Breast epithelium (tissue), 4 donors: ENCODE data around the gene EVX1. TPM values are rescaled to one million over a fixed set of nuclear protein-coding genes. Genes with fewer than 3 reads are reported as not detected.

Source experiments
- DNase-seq, 2 donors: peaks; one replicate each; pipeline ENCODE4 v3.0.0-alpha.2; 2019; ENCODE audit warnings: low spot score in 2 of 2
- H3K27ac ChIP-seq, 2 donors: fragments of 200-600 bp; sonication (generic) in 1 of 2; one replicate each; pipeline ENCODE4 v1.5.1; 2016 to 2019; ENCODE audit warnings: mild to moderate bottlenecking in 1 of 2
- H3K27me3 ChIP-seq, 2 donors: fragments of 200-600 bp; sonication (generic) in 1 of 2; one replicate each; pipeline versions ENCODE4 v1.5.1 to v1.6.0; 2017 to 2019; ENCODE audit warnings: control low read depth in 1 of 2, mild to moderate bottlenecking in 1 of 2
- H3K36me3 ChIP-seq: fragments of 200-600 bp; one replicate; pipeline ENCODE4 v1.5.1; 2019
- H3K4me1 ChIP-seq, 2 donors: fragments of 200-600 bp; sonication (generic); one replicate each; pipeline ENCODE4 v1.5.1; 2016 to 2019; ENCODE audit warnings: control low read depth in 1 of 2
- H3K4me3 ChIP-seq, 3 donors: fragments of 200-600 bp; sonication (generic); 1 replicate in 2 of 3; 2 replicates in 1 of 3; pipeline ENCODE4 v1.5.1; 2016 to 2019; ENCODE audit warnings: mild to moderate bottlenecking in 3 of 3, moderate library complexity in 2 of 3
- H3K9me3 ChIP-seq, 2 donors: fragments of 200-600 bp; sonication (generic) in 1 of 2; one replicate each; pipeline ENCODE4 v1.5.1; 2016 to 2019; ENCODE audit warnings: control low read depth in 1 of 2
- CTCF ChIP-seq, 3 donors: fragments of 450-650 bp; IDR thresholded peaks; one replicate each; pipeline ENCODE4 v1.5.1; 2016 to 2017; ENCODE audit warnings: antibody characterized with exemption in 3 of 3, mild to moderate bottlenecking in 3 of 3, moderate library complexity in 3 of 3
- POLR2A ChIP-seq: fragments of 450-650 bp; IDR thresholded peaks from one replicate; pipeline ENCODE4 v1.6.1; 2016; ENCODE audit warnings: antibody characterized with exemption, mild to moderate bottlenecking, moderate library complexity
- POLR2AphosphoS5 ChIP-seq, 3 donors: sonication (generic); formaldehyde crosslinking; IDR thresholded peaks; one replicate each; pipeline ENCODE4 v1.6.1; 2017; ENCODE audit warnings: antibody characterized with exemption in 3 of 3
- intact Hi-C: fragments of 100-400 bp; cut with DNase I; formaldehyde crosslinking; loops from one replicate; pipeline ENCODE4 v1.15.1; 2023; ENCODE audit warnings: low total_unique reads
- total RNA-seq, 3 donors: library from RNA; depleted of rRNA; stranded (reverse); fragments of >200 nt; gene quantifications; one replicate each; pipeline ENCODE4 v1.1.0, GENCODE V29; 2016

EVX1 gene
- total RNA-seq, 3 donors from 2014 or later = not detected

- TF ChIP-seq POLR2AphosphoS5 (IDR thresholded peaks at IDR 0.05) (no peak), POLR2A (no peak), CTCF (IDR thresholded peaks at IDR 0.05) (no peak)
- Histone ChIP-seq H3K27ac (no peak overlapping the region), H3K4me1 (peaks cover 8 to 10% of the 10 kb centered on the region in 2 donors), H3K36me3 (no peaks in the 10 kb centered on the region), H3K27me3 (peaks cover 13 to 92% of the 10 kb centered on the region in 2 donors), H3K4me3 (no peak overlapping the region), H3K9me3 (no peaks in the 10 kb centered on the region)
- no peak for DNase-seq
- intact Hi-C loops = no loop called here
Observed at GRCh38 chr7:27248911-27249723, 6.5 kb downstream of the EVX1 start.

DNA sequence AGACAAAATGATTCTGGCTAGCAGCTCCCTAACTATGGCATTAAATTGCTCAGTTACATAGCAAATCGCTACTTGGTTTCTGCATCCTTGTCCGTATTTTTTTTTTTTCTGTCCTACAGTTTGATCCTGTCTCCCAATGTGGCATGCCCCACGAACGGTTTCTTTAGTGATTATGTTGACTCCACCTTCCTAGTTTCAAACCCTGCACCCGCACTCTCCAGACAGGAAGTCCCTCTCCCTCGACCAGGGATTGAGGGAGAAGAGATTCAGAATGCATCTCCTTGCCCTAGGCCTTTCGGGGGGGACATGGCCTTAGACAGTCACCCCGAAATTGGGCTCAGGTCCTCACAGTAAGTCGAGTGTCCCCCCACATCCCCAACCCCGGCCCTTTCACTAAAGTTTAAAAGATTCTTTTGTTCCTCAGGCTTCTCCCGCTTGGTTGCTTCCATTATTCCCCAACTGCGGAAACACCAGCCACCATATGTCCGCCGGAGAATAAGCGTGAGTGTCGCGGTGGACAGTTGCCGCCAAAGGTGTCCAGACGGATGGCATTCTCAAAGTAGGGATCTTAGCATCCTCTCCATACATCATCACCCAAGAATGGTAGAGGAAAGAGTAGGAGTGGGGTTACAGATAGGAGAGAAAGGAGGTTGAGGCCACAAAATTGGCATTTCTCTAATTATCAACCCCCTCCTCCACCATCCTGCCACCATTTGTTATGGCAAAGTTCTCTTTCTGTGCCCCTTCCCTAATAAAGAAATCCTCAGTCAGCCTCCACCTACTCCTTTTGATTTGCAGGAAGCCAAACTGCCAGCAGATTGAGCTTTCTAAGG lies 7.3 kb downstream of the EVX1 start:
- TF ChIP-seq POLR2AphosphoS5 (IDR thresholded peaks at IDR 0.05) (no peak), CTCF (IDR thresholded peaks at IDR 0.05) (no peak), POLR2A (no peak)
- DNase-seq = no peak
- Histone ChIP-seq H3K27me3 (peaks cover 13 to 84% of the 10 kb centered on the region in 2 donors), H3K36me3 (no peaks in the 10 kb centered on the region), H3K4me1 (peaks cover 8 to 10% of the 10 kb centered on the region in 2 donors), H3K4me3 (no peak overlapping the region), H3K27ac (no peak overlapping the region), H3K9me3 (no peaks in the 10 kb centered on the region)
- intact Hi-C loops = no loop called here

GRCh38 chr7:27250557-27251070 lies 8.0 kb downstream of the EVX1 start:
- Histone ChIP-seq H3K4me3 (no peak overlapping the region), H3K36me3 (no peaks in the 10 kb centered on the region), H3K4me1 (peaks cover 6 to 8% of the 10 kb centered on the region in 2 donors), H3K27ac (no peak overlapping the region), H3K9me3 (no peaks in the 10 kb centered on the region), H3K27me3 (peaks cover 8 to 77% of the 10 kb centered on the region in 2 donors)
- DNase-seq = no peak
- TF ChIP-seq POLR2A = no peak
- TF ChIP-seq POLR2AphosphoS5 (IDR thresholded peaks at IDR 0.05) = no peak
- TF ChIP-seq CTCF (IDR thresholded peaks at IDR 0.05) = no peak
- intact Hi-C loops = no loop called here

- TF ChIP-seq CTCF (IDR thresholded peaks at IDR 0.05) = no peak
- no peak for TF ChIP-seq POLR2AphosphoS5 (IDR thresholded peaks at IDR 0.05)
- no peak for TF ChIP-seq POLR2A
- no peaks in the 10 kb centered on the region for H3K36me3 ChIP-seq
- no peak for DNase-seq
- no peaks in the 10 kb centered on the region for H3K9me3 ChIP-seq
- intact Hi-C loops = no loop called here
- H3K27me3 ChIP-seq = peaks cover 6 to 71% of the 10 kb centered on the region in 2 donors
- H3K4me1 ChIP-seq = peaks cover under 1 to 2% of the 10 kb centered on the region in 2 donors
- H3K27ac ChIP-seq = no peak overlapping the region
- H3K4me3 ChIP-seq = peak overlapping the region in 1 of 3 donors; percentile 43
Observed at GRCh38 chr7:27251136-27251651, 8.6 kb downstream of the EVX1 start.
